Thoracic aorta (tissue), 2 donors: Measurements from ENCODE around the gene TMEM184B. TPM values are rescaled to one million over a fixed set of nuclear protein-coding genes. Genes with fewer than 3 reads are reported as not detected.

ENCODE experiments used
- ATAC-seq: fragments of 150-250 bp; one replicate; pipeline ENCODE4 v1.8.0; 2017; ENCODE audit warnings: low read depth; ENCODE audit not compliant: insufficient number of reproducible peaks, low FRiP score
- DNase-seq: peaks from one replicate; pipeline ENCODE4 v3.0.0-alpha.2; 2020; ENCODE audit warnings: low spot score
- H3K27ac ChIP-seq, 2 donors: fragments of 200-600 bp; sonication (generic); 1 replicate in 1 of 2; 2 replicates in 1 of 2; pipeline ENCODE4 v1.5.1; 2016; ENCODE audit warnings: mild to moderate bottlenecking in 2 of 2, moderate library complexity in 2 of 2
- H3K27me3 ChIP-seq: fragments of 200-600 bp; sonication (generic); replicated peaks from 2 replicates; pipeline ENCODE4 v1.6.0; 2016; ENCODE audit warnings: mild to moderate bottlenecking; ENCODE audit not compliant: insufficient read depth
- H3K36me3 ChIP-seq: fragments of 200-600 bp; sonication (generic); one replicate; pipeline ENCODE4 v1.5.1; 2016
- H3K4me1 ChIP-seq, 2 donors: fragments of 200-600 bp; sonication (generic); 1 replicate in 1 of 2; 2 replicates in 1 of 2; pipeline versions ENCODE4 v1.5.1 to v1.6.0; 2016; ENCODE audit warnings: low read depth in 2 of 2, mild to moderate bottlenecking in 1 of 2; ENCODE audit not compliant: control insufficient read depth in 1 of 2
- H3K4me3 ChIP-seq: fragments of 200-600 bp; sonication (generic); 2 replicates; pipeline ENCODE4 v1.5.1; 2016; ENCODE audit warnings: mild to moderate bottlenecking
- H3K9me3 ChIP-seq: fragments of 200-600 bp; sonication (generic); 2 replicates; pipeline ENCODE4 v1.5.1; 2016
- CTCF ChIP-seq: fragments of 200-600 bp; sonication (generic); IDR thresholded peaks from one replicate; pipeline ENCODE4 v1.5.1; 2019; ENCODE audit warnings: antibody characterized with exemption
- total RNA-seq, 2 donors: library from RNA; depleted of rRNA; stranded (reverse); fragments of >200 nt; gene quantifications; one replicate each; pipeline versions ENCODE4 v1.1.0 to v1.2.3, GENCODE V29; 2016

TMEM184B gene
- total RNA-seq, 2 donors from 2014 or later = 134 to 254 TPM

GRCh38 chr22:38222797-38223119 is 50.1 kb downstream of the TMEM184B start:
- no peaks in the 10 kb centered on the region for H3K27me3 ChIP-seq
- ATAC-seq (no peak), DNase-seq (no peak)
- no peak overlapping the region for H3K4me3 ChIP-seq
- peaks cover 15 to 39% of the 10 kb centered on the region in 2 donors for H3K4me1 ChIP-seq
- peaks cover 31% of the 10 kb centered on the region for H3K36me3 ChIP-seq
- H3K9me3 ChIP-seq = no peaks in the 10 kb centered on the region
- no peak for TF ChIP-seq CTCF
- H3K27ac ChIP-seq = peak overlapping the region in 1 of 2 donors; percentile 34

GRCh38 chr22:38221908-38222796 is 50.7 kb downstream of the TMEM184B start:
- H3K36me3 ChIP-seq = peaks cover 25% of the 10 kb centered on the region
- ATAC-seq (no peak), DNase-seq (no peak)
- H3K27ac ChIP-seq = peak overlapping the region; percentile 34 to 95
- peaks cover 15 to 42% of the 10 kb centered on the region in 2 donors for H3K4me1 ChIP-seq
- no peak overlapping the region for H3K4me3 ChIP-seq
- H3K9me3 ChIP-seq = no peaks in the 10 kb centered on the region
- no peaks in the 10 kb centered on the region for H3K27me3 ChIP-seq
- no peak for TF ChIP-seq CTCF

- H3K4me1 ChIP-seq = peaks cover 15 to 42% of the 10 kb centered on the region in 2 donors
- H3K9me3 ChIP-seq = no peaks in the 10 kb centered on the region
- DNase-seq = no peak
- H3K4me3 ChIP-seq = no peak overlapping the region
- peak overlapping the region; percentile 34 to 95 for H3K27ac ChIP-seq
- H3K27me3 ChIP-seq = no peaks in the 10 kb centered on the region
- peaks cover 18% of the 10 kb centered on the region for H3K36me3 ChIP-seq
- TF ChIP-seq CTCF = no peak
- no peak for ATAC-seq
Measured at GRCh38 chr22:38221407-38221806, 51.4 kb downstream of the TMEM184B start.

DNA sequence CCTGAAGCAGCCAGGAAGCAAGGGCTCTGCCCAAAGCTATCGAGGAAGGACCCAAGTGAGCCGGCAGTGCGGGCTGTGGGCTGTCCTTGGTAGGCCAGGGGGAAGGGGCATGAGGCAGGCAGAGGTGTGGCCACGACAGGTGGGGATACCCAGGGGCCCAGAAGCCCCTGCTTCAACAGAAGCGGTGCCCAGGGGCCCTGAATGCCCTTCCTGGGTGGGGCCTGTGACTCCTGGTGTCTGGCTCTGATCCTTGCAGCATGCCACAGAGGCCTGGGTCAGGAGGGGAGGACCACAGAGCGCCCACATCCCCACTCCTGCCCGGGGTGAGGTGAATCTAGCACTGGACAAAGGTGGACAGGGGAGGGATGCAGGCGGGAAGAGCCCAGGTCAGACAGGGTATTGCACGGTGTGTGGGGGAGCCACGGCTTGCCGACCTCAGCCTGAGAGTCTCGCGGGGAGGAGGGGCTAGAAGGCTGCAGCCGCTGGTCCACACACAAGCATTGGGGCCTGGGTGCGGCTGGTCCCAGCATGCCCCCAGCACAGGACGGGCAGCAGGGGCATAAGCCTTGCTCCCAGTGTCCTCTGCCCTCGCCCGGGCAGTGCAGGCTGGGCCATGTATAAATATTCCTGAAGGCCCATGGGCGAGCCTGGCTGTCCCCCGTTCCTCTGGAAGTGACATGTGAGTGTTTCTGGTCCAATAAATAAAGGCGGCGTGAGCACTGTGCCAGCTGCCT is 52.0 kb downstream of the TMEM184B start:
- Histone ChIP-seq H3K27me3 (no peaks in the 10 kb centered on the region), H3K4me1 (peaks cover 15 to 42% of the 10 kb centered on the region in 2 donors), H3K27ac (peak overlapping the region; percentile 93 to 95), H3K36me3 (peaks cover 18% of the 10 kb centered on the region), H3K4me3 (no peak overlapping the region), H3K9me3 (no peaks in the 10 kb centered on the region)
- no peak for ATAC-seq
- DNase-seq = no peak
- TF ChIP-seq CTCF = no peak

DNA sequence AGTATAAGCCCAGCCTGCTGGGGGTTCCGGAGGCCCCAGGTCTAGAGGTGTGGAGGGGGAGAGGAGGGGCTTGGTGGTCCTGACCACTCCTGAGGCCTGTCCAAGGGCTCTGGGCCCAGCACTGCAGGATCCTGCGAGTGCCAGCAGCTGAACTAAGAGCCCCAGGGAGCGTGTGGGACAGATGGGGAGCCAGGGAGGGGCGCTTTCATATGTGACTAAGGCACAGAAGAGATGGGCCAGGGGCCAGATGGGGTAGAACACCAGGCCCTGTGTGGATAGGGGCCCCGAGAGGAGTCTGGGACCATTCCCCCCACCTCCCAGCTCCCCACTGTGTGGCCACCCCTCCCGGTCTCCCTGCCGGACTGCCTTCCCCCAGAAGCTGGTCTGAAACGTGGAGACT is 52.6 kb downstream of the TMEM184B start:
- Histone ChIP-seq H3K36me3 (peaks cover 14% of the 10 kb centered on the region), H3K4me3 (no peak overlapping the region), H3K9me3 (no peaks in the 10 kb centered on the region), H3K4me1 (peaks cover 15 to 42% of the 10 kb centered on the region in 2 donors), H3K27me3 (no peaks in the 10 kb centered on the region), H3K27ac (peak overlapping the region; percentile 93 to 95)
- TF ChIP-seq CTCF = no peak
- no peak for ATAC-seq
- no peak for DNase-seq
